WTC11 (cell line): Measurements from ENCODE around the gene SENP8. TPM values are rescaled to one million over a fixed set of nuclear protein-coding genes. Genes with fewer than 3 reads are reported as not detected.

Source experiments
- ATAC-seq: fragments of 200-7000 bp; cut with Tn5 transposase; 2 replicates; pipeline ENCODE4 v1.10.0; 2021; ENCODE audit warnings: mild to moderate bottlenecking, moderate library complexity
- CTCF ChIA-PET: fragments of 300-600 bp; sonication (Branson Sonifier 250); formaldehyde crosslinking; loops from one replicate; lab custom pipeline; 2021; ENCODE audit warnings: antibody characterized with exemption; lab: Charles Lee
- POLR2A ChIA-PET: fragments of 350-600 bp; sonication (Branson Sonifier 250); formaldehyde crosslinking; loops from one replicate; lab custom pipeline; 2021; ENCODE audit warnings: antibody characterized with exemption; lab: Charles Lee
- DNase-seq: peaks from one replicate; pipeline ENCODE4 v3.0.0; 2021; ENCODE audit warnings: low spot score
- H3K27ac Mint-ChIP-seq: 2 replicates; pipeline ENCODE4 v1.8.0; 2021; ENCODE audit warnings: mixed read lengths
- H3K27me3 Mint-ChIP-seq: 2 replicates; pipeline ENCODE4 v1.8.0; 2021; ENCODE audit warnings: low read depth, mild to moderate bottlenecking, moderate library complexity, mixed read lengths
- H3K36me3 Mint-ChIP-seq: 2 replicates; pipeline ENCODE4 v1.8.0; 2021; ENCODE audit warnings: mixed read lengths
- H3K4me1 Mint-ChIP-seq: 2 replicates; pipeline ENCODE4 v1.8.0; 2022; ENCODE audit warnings: mixed read lengths
- H3K4me3 Mint-ChIP-seq: 2 replicates; pipeline ENCODE4 v1.8.0; 2021; ENCODE audit warnings: mild to moderate bottlenecking, moderate library complexity, mixed read lengths
- H3K9me3 Mint-ChIP-seq: 2 replicates; pipeline ENCODE4 v1.8.0; 2021; ENCODE audit warnings: mixed read lengths
- ATF1 ChIP-seq: sonication (generic); formaldehyde crosslinking; IDR thresholded peaks from 2 replicates; pipeline ENCODE4 v1.8.1; 2023; ENCODE audit warnings: mild to moderate bottlenecking, moderate library complexity, missing genetic modification reagents
- CREB1 ChIP-seq: sonication (generic); formaldehyde crosslinking; IDR thresholded peaks from 2 replicates; pipeline ENCODE4 v1.8.0; 2023; ENCODE audit warnings: mild to moderate bottlenecking, missing genetic modification reagents
- GTF2I ChIP-seq: fragments of 250-450 bp; sonication (Bioruptor Pico); conservative IDR thresholded peaks from 2 replicates; pipeline ENCODE4 v1.4.0; 2021; ENCODE audit warnings: mild to moderate bottlenecking
- HMGA2 ChIP-seq: fragments of 250-450 bp; sonication (Bioruptor Pico); IDR thresholded peaks from 2 replicates; pipeline ENCODE4 v1.4.0; 2021; ENCODE audit warnings: mild to moderate bottlenecking, moderate library complexity
- MXD4 ChIP-seq: fragments of 250-450 bp; sonication (Bioruptor Pico); IDR thresholded peaks from 2 replicates; pipeline ENCODE4 v1.8.0; 2021; ENCODE audit warnings: mild to moderate bottlenecking, moderate library complexity, borderline replicate concordance
- SMAD3 ChIP-seq: sonication (generic); formaldehyde crosslinking; IDR thresholded peaks from 2 replicates; pipeline ENCODE4 v1.8.0; 2022; ENCODE audit warnings: missing genetic modification reagents, mild to moderate bottlenecking, borderline replicate concordance
- SOX15 ChIP-seq: fragments of 250-450 bp; sonication (Bioruptor Pico); IDR thresholded peaks from 2 replicates; pipeline ENCODE4 v1.9.0; 2021; ENCODE audit warnings: mild to moderate bottlenecking
- SP1 ChIP-seq: sonication (generic); formaldehyde crosslinking; conservative IDR thresholded peaks from 2 replicates; pipeline ENCODE4 v1.8.1; 2022; ENCODE audit warnings: missing genetic modification reagents
- ZNF232 ChIP-seq: sonication (generic); formaldehyde crosslinking; IDR thresholded peaks from 2 replicates; pipeline ENCODE4 v1.8.0; 2022; ENCODE audit warnings: mild to moderate bottlenecking, missing genetic modification reagents
- ZNF263 ChIP-seq: sonication (generic); formaldehyde crosslinking; IDR thresholded peaks from 2 replicates; pipeline ENCODE4 v1.8.1; 2022; ENCODE audit warnings: low read depth, mild to moderate bottlenecking, moderate library complexity, missing genetic modification reagents
- total RNA-seq: library from RNA; stranded (reverse); gene quantifications from 3 replicates; pipeline ENCODE4 v1.2.3, GENCODE V29; 2021
- TF ChIP-seq, protein P1 (sequence below): fragments of 200-600 bp; IDR thresholded peaks from 2 replicates; pipeline ENCODE4 v1.8.0; 2022; ENCODE audit warnings: antibody characterized with exemption
- TF ChIP-seq, protein P2 (sequence below): fragments of 250-450 bp; sonication (Bioruptor Pico); IDR thresholded peaks from 2 replicates; pipeline ENCODE4 v1.9.0; 2021; ENCODE audit warnings: mild to moderate bottlenecking
- TF ChIP-seq, protein P3 (sequence below): sonication (generic); formaldehyde crosslinking; IDR thresholded peaks from 2 replicates; pipeline ENCODE4 v1.8.1; 2022; ENCODE audit warnings: missing genetic modification reagents, borderline replicate concordance
- TF ChIP-seq, protein P4 (sequence below): sonication (generic); formaldehyde crosslinking; IDR thresholded peaks from 2 replicates; pipeline ENCODE4 v1.8.0; 2022; ENCODE audit warnings: missing genetic modification reagents
- TF ChIP-seq, protein P5 (sequence below): sonication (generic); formaldehyde crosslinking; IDR thresholded peaks from 2 replicates; pipeline ENCODE4 v1.8.0; 2022; ENCODE audit warnings: mild to moderate bottlenecking, missing genetic modification reagents
- TF ChIP-seq, protein P6 (sequence below): sonication (generic); formaldehyde crosslinking; IDR thresholded peaks from 2 replicates; pipeline ENCODE4 v1.8.1; 2023; ENCODE audit warnings: mild to moderate bottlenecking, missing genetic modification reagents
- TF ChIP-seq, protein P7 (sequence below): sonication (generic); formaldehyde crosslinking; IDR thresholded peaks from 2 replicates; pipeline ENCODE4 v1.8.0; 2022; ENCODE audit warnings: mild to moderate bottlenecking, missing genetic modification reagents

SENP8 gene
- total RNA-seq, 1 experiment from 2014 or later = 6.3 TPM

DNA sequence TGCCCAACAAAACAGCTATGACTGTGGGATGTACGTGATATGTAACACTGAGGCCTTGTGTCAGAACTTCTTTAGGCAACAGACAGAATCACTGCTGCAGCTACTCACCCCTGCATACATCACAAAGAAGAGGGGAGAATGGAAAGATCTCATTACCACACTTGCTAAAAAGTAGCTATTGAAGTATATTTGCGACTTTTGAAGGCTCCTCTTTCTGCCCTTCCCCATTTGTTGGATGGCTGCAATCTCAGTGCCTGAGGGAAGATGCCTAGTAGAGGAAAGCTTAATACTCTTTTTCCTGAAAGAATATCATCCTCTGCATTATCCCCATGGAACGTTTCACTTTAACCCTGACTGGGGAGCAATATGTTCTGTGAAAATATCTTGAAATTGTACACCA, 21.9 kb downstream of the SENP8 start:
- ChIA-PET CTCF (interaction anchor here (0.6 to 2.6 kb wide), 2 partner anchors 16 to 396 kb away, joined by 3 to 8 read pairs; no protein-coding TSS in a partner anchor), POLR2A (no interaction called here)
- Mint-ChIP-seq H3K36me3 (no peaks in the 10 kb centered on the region), H3K27me3 (no peaks in the 10 kb centered on the region; the same call in 1 of the 2 replicates), H3K27ac (no peak overlapping the region), H3K4me1 (no peaks in the 10 kb centered on the region), H3K9me3 (no peaks in the 10 kb centered on the region), H3K4me3 (no peak overlapping the region)
- TF ChIP-seq HMGA2 (no peak), ATF1 (no peak), ZNF263 (no peak), SOX15 (CRISPR knock-in tag) (no peak), SMAD3 (no peak), ZNF232 (CRISPR knock-in tag) (no peak)
- TF ChIP-seq, protein P1, sequence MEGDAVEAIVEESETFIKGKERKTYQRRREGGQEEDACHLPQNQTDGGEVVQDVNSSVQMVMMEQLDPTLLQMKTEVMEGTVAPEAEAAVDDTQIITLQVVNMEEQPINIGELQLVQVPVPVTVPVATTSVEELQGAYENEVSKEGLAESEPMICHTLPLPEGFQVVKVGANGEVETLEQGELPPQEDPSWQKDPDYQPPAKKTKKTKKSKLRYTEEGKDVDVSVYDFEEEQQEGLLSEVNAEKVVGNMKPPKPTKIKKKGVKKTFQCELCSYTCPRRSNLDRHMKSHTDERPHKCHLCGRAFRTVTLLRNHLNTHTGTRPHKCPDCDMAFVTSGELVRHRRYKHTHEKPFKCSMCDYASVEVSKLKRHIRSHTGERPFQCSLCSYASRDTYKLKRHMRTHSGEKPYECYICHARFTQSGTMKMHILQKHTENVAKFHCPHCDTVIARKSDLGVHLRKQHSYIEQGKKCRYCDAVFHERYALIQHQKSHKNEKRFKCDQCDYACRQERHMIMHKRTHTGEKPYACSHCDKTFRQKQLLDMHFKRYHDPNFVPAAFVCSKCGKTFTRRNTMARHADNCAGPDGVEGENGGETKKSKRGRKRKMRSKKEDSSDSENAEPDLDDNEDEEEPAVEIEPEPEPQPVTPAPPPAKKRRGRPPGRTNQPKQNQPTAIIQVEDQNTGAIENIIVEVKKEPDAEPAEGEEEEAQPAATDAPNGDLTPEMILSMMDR = no peak
- TF ChIP-seq, protein P2, sequence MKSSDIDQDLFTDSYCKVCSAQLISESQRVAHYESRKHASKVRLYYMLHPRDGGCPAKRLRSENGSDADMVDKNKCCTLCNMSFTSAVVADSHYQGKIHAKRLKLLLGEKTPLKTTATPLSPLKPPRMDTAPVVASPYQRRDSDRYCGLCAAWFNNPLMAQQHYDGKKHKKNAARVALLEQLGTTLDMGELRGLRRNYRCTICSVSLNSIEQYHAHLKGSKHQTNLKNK = no peak
- TF ChIP-seq, protein P3, sequence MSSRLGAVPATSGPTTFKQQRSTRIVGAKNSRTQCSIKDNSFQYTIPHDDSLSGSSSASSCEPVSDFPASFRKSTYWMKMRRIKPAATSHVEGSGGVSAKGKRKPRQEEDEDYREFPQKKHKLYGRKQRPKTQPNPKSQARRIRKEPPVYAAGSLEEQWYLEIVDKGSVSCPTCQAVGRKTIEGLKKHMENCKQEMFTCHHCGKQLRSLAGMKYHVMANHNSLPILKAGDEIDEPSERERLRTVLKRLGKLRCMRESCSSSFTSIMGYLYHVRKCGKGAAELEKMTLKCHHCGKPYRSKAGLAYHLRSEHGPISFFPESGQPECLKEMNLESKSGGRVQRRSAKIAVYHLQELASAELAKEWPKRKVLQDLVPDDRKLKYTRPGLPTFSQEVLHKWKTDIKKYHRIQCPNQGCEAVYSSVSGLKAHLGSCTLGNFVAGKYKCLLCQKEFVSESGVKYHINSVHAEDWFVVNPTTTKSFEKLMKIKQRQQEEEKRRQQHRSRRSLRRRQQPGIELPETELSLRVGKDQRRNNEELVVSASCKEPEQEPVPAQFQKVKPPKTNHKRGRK (CRISPR knock-in tag) = no peak
- TF ChIP-seq, protein P4, sequence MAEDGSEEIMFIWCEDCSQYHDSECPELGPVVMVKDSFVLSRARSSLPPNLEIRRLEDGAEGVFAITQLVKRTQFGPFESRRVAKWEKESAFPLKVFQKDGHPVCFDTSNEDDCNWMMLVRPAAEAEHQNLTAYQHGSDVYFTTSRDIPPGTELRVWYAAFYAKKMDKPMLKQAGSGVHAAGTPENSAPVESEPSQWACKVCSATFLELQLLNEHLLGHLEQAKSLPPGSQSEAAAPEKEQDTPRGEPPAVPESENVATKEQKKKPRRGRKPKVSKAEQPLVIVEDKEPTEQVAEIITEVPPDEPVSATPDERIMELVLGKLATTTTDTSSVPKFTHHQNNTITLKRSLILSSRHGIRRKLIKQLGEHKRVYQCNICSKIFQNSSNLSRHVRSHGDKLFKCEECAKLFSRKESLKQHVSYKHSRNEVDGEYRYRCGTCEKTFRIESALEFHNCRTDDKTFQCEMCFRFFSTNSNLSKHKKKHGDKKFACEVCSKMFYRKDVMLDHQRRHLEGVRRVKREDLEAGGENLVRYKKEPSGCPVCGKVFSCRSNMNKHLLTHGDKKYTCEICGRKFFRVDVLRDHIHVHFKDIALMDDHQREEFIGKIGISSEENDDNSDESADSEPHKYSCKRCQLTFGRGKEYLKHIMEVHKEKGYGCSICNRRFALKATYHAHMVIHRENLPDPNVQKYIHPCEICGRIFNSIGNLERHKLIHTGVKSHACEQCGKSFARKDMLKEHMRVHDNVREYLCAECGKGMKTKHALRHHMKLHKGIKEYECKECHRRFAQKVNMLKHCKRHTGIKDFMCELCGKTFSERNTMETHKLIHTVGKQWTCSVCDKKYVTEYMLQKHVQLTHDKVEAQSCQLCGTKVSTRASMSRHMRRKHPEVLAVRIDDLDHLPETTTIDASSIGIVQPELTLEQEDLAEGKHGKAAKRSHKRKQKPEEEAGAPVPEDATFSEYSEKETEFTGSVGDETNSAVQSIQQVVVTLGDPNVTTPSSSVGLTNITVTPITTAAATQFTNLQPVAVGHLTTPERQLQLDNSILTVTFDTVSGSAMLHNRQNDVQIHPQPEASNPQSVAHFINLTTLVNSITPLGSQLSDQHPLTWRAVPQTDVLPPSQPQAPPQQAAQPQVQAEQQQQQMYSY = no peak
- ATAC-seq (no peak), DNase-seq (no peak)

DNA sequence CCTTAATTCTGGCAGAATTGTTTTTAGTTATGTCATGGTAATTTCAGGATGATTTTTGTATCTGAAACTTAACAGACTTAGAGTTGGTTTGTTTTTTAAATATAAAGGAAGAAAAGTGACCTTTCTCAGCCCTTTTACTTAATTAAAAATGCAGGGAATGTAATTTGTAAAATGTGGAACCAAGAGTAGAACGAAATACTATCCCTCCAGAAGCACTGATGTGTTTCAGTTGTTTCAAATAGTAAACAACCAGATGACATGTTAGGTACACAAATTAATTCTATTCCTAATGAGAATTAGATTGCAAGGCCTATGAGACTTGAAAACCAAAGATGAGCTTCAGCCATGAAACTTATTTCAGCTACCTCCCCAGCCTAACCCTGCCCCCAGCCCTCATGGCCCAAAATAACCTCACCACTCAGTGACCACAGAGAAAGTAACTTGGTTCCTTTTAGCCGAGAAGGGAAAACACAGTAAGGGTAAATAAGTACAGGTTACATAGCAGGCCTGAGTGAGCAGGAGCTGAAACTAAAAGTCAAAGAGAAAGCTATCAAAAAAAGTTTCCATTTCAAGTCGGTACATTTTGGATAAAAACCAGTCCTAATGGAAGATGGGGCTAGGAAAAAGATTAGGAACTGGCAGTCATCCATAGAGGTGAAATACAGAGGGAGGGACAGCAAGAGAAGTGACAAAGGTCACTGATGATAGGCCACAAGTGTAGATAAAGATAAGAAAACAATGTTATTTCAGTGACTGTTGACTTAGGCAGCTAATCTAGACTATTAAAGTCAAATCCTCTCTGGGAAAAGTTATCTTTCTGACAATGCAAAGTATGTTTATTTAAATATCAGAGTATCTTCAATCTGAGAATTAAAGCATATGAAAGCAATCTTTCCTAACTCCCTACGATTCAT, 23.2 kb downstream of the SENP8 start:
- Mint-ChIP-seq H3K27me3 (no peaks in the 10 kb centered on the region; the same call in 1 of the 2 replicates), H3K27ac (no peak overlapping the region), H3K36me3 (no peaks in the 10 kb centered on the region), H3K4me3 (no peak overlapping the region), H3K9me3 (no peaks in the 10 kb centered on the region), H3K4me1 (no peaks in the 10 kb centered on the region)
- ATAC-seq (no peak), DNase-seq (no peak)
- ChIA-PET CTCF (interaction anchor here (0.8 to 1.6 kb wide), 2 partner anchors 14 to 85 kb away, joined by 3 to 9 read pairs; no protein-coding TSS in a partner anchor), POLR2A (no interaction called here)
- TF ChIP-seq GTF2I (CRISPR knock-in tag) (no peak), SP1 (CRISPR knock-in tag) (no peak), MXD4 (CRISPR knock-in tag) (no peak), CREB1 (CRISPR knock-in tag) (no peak), ZNF232 (CRISPR knock-in tag) (no peak)
- TF ChIP-seq, protein P4 = no peak
- TF ChIP-seq, protein P5, sequence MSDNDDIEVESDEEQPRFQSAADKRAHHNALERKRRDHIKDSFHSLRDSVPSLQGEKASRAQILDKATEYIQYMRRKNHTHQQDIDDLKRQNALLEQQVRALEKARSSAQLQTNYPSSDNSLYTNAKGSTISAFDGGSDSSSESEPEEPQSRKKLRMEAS = no peak
- TF ChIP-seq, protein P6, sequence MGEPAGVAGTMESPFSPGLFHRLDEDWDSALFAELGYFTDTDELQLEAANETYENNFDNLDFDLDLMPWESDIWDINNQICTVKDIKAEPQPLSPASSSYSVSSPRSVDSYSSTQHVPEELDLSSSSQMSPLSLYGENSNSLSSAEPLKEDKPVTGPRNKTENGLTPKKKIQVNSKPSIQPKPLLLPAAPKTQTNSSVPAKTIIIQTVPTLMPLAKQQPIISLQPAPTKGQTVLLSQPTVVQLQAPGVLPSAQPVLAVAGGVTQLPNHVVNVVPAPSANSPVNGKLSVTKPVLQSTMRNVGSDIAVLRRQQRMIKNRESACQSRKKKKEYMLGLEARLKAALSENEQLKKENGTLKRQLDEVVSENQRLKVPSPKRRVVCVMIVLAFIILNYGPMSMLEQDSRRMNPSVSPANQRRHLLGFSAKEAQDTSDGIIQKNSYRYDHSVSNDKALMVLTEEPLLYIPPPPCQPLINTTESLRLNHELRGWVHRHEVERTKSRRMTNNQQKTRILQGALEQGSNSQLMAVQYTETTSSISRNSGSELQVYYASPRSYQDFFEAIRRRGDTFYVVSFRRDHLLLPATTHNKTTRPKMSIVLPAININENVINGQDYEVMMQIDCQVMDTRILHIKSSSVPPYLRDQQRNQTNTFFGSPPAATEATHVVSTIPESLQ (CRISPR knock-in tag) = no peak
- TF ChIP-seq, protein P7, sequence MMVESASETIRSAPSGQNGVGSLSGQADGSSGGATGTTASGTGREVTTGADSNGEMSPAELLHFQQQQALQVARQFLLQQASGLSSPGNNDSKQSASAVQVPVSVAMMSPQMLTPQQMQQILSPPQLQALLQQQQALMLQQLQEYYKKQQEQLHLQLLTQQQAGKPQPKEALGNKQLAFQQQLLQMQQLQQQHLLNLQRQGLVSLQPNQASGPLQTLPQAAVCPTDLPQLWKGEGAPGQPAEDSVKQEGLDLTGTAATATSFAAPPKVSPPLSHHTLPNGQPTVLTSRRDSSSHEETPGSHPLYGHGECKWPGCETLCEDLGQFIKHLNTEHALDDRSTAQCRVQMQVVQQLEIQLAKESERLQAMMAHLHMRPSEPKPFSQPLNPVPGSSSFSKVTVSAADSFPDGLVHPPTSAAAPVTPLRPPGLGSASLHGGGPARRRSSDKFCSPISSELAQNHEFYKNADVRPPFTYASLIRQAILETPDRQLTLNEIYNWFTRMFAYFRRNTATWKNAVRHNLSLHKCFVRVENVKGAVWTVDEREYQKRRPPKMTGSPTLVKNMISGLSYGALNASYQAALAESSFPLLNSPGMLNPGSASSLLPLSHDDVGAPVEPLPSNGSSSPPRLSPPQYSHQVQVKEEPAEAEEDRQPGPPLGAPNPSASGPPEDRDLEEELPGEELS = no peak
